Ishikawa (cell line): ENCODE measurements around the gene METRN.
A peak's percentile ranks its signal among the peaks of the same experiment; 100 is the strongest.

Experiments
- CEBPB ChIP-seq: IDR thresholded peaks from 2 replicates; pipeline ENCODE4 v1.6.1; 2012
- CREB1 ChIP-seq: IDR thresholded peaks from 2 replicates; pipeline ENCODE4 v1.6.1; 2012; ENCODE audit warnings: low read depth
- EGR1 ChIP-seq: IDR thresholded peaks from 2 replicates; pipeline ENCODE4 v1.6.1; 2012
- EP300 ChIP-seq: IDR thresholded peaks from 2 replicates; pipeline ENCODE4 v1.6.1; 2012; ENCODE audit warnings: borderline replicate concordance
- FOXM1 ChIP-seq: IDR thresholded peaks from 2 replicates; pipeline ENCODE4 v1.6.1; 2012; ENCODE audit warnings: low read depth, borderline replicate concordance
- MAX ChIP-seq: IDR thresholded peaks from 2 replicates; pipeline ENCODE4 v1.6.1; 2012
- NFIC ChIP-seq: IDR thresholded peaks from 2 replicates; pipeline ENCODE4 v1.6.1; 2012
- RAD21 ChIP-seq: IDR thresholded peaks from 2 replicates; pipeline ENCODE4 v1.6.1; 2012; ENCODE audit warnings: low read depth
- REST ChIP-seq: IDR thresholded peaks from 2 replicates; pipeline ENCODE4 v1.6.1; 2012; ENCODE audit warnings: low read depth, mild to moderate bottlenecking
- TAF1 ChIP-seq: IDR thresholded peaks from 2 replicates; pipeline ENCODE4 v1.6.1; 2012; ENCODE audit warnings: low read depth, mild to moderate bottlenecking
- TCF12 ChIP-seq: IDR thresholded peaks from 2 replicates; pipeline ENCODE4 v1.6.1; 2012; ENCODE audit warnings: low read depth
- TEAD4 ChIP-seq: IDR thresholded peaks from 2 replicates; pipeline ENCODE4 v1.6.1; 2012
- USF1 ChIP-seq: IDR thresholded peaks from 2 replicates; pipeline ENCODE4 v1.6.1; 2012
- YY1 ChIP-seq: IDR thresholded peaks from 2 replicates; pipeline ENCODE4 v1.6.1; 2012; ENCODE audit warnings: low read depth
- ZBTB7A ChIP-seq: IDR thresholded peaks from 2 replicates; pipeline ENCODE4 v1.6.1; 2012; ENCODE audit warnings: low read depth

METRN gene

GRCh38 chr16:739560-740458 lies 24.9 kb downstream of the METRN start:
- TF ChIP-seq EGR1 (no peak), TEAD4 (no peak), YY1 (no peak), USF1 (no peak), EP300 (no peak), NFIC (no peak), CEBPB (no peak), TCF12 (no peak)

GRCh38 chr16:740459-740763 lies 25.5 kb downstream of the METRN start:
- no peak for TF ChIP-seq TAF1
- TF ChIP-seq MAX: no peak
- TF ChIP-seq EP300: no peak
- TF ChIP-seq CEBPB: no peak
- TF ChIP-seq YY1: no peak
- TF ChIP-seq EGR1: no peak
- no peak for TF ChIP-seq NFIC

- TF ChIP-seq ZBTB7A (peak; percentile 42; the same call in 1 of the 2 replicates), MAX (peak; percentile 93), CREB1 (peak; percentile 85), USF1 (peak; percentile 48), EGR1 (peak; percentile 58), NFIC (peak; percentile 49), YY1 (peak; percentile 97), TCF12 (peak; percentile 51; the same call in 1 of the 2 replicates), EP300 (peak; percentile 26; the same call in 1 of the 2 replicates), REST (no peak), CEBPB (no peak), FOXM1 (no peak), RAD21 (peak; percentile 12; the same call in 1 of the 2 replicates), TAF1 (peak; percentile 98)
Observed at GRCh38 chr16:740764-741505, 26.0 kb downstream of the METRN start, which contains the start of gene CIAO3. CIAO3 (minus strand) TSS chr16:740997; CDS start chr16:740985, 12 bp downstream.

GRCh38 chr16:741986-742629 lies 27.2 kb downstream of the METRN start:
- TF ChIP-seq REST: no peak
- TF ChIP-seq TAF1: no peak
- TF ChIP-seq EGR1: no peak
- no peak for TF ChIP-seq TCF12
- no peak for TF ChIP-seq USF1
- TF ChIP-seq NFIC: no peak
- TF ChIP-seq CREB1: no peak
- TF ChIP-seq YY1: no peak
- TF ChIP-seq ZBTB7A: no peak
- no peak for TF ChIP-seq FOXM1
- TF ChIP-seq CEBPB: no peak
- TF ChIP-seq RAD21: no peak
- no peak for TF ChIP-seq TEAD4
- no peak for TF ChIP-seq EP300
- TF ChIP-seq MAX: no peak
